ENCODE data around the gene MAP3K20.

MAP3K20 gene

GRCh38 chr2:173051463-173052215 is 24.0 kb upstream of the MAP3K20 start:
- no peak for DNase-seq

- DNase-seq: no peak
These were observed 22.5 kb upstream of the MAP3K20 start for GRCh38 chr2:173053043-173053699.

GRCh38 chr2:173054466-173054865 is 21.2 kb upstream of the MAP3K20 start:
- no peak for DNase-seq

GRCh38 chr2:173056705-173057364 is 18.8 kb upstream of the MAP3K20 start:
- DNase-seq: no peak

DNA sequence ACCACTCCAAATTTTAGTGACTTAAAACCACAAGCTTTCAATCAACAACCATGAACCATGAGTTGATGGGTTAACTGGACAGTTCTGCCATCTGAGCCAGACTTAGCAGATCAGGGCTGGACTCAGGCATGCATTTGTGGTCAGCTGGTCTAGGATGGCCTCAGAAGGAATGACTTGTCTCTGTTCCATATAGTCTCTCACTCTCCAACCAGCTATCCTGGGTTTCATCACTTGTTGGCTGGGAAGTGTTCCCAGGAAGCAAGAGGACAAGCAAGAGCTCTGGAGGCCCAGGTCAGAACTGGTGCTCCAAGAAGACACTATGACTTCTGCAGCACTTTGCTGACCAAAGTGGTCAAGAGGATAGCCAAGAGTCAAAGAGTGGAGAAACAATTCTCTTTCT is 17.5 kb upstream of the MAP3K20 start:
- no peak for DNase-seq

- peak; percentile 16 for DNase-seq
These were observed 17.0 kb upstream of the MAP3K20 start for GRCh38 chr2:173058673-173059072.

DNA sequence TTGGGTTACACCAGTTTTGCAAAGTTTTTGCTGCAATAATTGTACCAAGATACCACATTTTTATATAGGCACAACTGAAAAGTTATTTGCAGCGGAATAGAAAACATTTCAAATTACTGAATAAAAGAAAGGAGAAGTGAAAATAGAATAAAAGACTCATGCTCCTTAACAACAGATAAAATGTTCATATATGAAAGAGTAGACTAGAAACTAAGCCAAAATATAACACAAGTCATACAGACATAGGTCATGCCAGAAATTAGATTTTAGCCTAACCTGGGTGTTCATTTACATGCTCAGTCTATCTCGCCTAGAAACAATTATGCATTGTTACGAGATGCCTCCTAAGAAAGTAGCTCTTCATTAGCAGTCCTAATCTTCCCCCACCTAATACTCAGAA is 16.4 kb upstream of the MAP3K20 start:
- no peak for DNase-seq

DNA sequence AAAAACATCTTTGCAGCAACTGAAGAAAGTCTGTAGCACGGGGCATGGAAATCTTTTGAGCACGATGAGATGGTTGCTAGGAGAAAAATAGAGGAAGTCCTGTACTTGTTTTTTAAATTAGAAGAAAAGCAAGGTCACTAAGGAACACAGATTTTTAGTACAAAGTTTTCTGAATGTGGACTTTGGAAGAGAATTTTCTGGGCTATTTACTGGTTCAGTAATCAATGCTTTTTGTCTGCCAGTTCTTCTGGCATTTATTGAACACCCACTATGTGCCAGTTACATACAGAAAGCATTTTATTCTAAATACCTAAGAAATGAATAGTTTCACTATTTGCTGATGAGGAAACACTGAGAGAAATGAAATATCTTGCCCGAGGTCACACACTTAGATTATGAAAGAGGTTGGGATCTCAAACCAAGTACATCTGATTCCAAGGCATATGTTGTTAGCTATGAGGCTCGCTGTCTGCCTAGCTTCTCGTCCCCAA is 15.6 kb upstream of the MAP3K20 start:
- peak; percentile 45 for DNase-seq

DNA sequence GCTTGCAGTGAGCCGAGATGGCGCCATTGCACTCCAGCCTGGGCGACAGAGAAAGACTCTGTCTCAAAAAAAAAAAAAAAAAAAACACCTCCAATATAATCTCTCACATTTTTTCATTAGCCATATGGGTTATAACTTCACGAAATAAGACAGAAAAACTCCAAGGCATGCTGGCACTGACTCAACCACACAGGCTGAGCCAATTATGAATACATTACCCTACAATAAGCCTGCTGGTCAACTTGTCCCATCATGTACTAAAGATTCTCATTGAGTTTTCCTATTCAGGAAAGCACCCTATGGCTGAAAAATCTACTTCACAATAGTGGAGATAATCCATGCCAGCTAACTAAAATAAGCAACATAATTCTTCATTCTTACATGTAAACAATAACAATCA is 12.8 kb upstream of the MAP3K20 start:
- DNase-seq: no peak

DNA sequence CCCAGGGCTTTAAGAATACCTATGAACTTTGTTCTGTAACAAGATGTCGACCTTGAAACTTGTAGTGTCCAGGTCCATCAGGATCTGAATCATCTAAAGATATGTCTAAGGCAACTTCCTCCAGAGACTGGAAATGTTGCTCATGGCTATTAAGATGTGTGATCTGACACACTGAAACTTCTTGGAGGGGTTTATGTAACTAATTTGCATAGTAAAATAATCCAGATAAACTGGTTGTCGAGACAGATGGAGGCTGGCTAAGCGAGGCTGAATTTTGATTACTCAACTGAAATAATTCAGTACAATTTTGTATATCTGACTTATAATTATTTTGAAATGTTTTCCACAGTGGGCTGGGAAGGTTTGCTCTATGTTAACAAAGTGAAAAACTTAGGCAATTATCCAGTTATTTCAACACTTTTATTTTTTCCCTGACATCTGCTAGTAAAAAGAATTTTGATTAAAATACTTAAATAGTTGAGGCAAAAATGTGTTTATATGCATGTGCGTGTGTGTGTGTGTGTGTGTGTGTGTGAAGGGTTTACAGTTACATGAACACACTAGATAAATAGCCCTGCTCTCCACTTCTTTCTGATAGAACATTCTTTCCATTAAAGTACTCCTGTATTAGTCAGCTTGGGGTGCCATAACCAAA is 11.4 kb upstream of the MAP3K20 start:
- DNase-seq: no peak

DNA sequence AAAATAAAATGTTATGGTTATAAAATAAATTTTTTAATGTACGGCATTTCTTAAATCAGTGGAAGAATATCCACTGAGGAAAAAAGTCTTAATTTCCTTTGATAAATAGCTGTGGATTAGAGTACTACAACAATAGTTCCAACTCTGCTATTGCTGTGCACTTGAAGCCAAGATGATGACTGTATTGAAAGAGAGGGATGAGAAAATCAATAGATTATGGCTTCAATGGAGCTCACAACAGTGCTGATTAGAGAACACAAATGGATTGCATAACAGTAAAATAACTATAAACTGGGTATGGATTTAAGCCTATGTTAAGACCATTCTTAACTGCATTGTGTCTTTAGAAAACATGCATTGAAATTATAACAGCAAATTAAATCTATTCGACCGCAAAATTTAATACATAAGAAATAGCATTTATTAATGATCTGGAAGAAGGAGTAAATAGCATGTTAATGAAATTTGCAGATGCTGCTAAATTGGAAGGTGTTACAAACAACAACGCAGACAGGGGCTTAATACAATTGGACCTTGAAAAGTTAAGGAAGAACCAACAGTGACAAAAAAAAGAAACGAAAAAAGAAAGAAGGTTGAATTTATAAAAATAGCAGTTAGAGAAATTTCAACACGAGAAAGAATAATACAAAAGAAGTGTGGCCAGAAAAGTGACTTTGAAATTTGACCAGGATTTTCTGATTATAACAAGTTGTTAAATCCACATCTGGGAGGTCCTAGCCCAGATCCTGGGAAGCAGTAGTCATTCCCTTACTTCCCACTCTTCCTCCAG is 8.6 kb upstream of the MAP3K20 start:
- no peak for DNase-seq

DNA sequence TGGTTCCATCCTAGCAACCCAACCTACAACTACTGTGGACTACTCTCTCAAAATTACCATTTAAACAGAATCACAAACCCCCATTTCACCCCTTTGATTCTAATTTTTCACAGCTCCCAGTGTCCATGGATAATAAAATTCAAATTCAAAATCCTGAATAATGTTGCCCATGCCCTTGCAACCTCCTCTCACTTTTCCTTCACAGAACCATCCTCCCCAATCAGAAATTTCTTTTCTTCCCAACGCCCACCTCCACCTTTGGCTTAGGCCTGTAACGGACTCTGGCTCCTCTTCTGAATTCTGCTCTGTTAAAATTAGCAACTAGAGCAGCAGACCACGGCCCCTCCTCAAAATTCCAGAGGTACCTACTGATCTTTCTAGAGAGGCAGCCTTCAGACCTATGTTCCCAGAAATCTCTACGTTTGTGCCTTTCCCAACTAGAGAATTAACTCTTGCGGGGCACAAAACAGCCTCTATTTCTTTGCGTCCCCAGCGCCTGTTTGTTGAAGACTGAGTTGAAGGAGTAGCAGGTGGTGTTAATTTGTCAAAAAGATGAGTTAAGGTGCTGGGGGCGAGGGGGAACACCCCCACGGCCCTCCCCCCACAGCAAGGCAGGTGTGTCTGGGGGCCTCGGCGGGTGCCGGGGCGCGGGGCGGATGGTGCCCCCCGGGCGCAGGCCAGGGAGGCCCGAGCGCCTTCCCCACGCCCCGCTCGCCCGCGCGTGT is 428 bp upstream of the MAP3K20 start:
- no peak for DNase-seq

DNA sequence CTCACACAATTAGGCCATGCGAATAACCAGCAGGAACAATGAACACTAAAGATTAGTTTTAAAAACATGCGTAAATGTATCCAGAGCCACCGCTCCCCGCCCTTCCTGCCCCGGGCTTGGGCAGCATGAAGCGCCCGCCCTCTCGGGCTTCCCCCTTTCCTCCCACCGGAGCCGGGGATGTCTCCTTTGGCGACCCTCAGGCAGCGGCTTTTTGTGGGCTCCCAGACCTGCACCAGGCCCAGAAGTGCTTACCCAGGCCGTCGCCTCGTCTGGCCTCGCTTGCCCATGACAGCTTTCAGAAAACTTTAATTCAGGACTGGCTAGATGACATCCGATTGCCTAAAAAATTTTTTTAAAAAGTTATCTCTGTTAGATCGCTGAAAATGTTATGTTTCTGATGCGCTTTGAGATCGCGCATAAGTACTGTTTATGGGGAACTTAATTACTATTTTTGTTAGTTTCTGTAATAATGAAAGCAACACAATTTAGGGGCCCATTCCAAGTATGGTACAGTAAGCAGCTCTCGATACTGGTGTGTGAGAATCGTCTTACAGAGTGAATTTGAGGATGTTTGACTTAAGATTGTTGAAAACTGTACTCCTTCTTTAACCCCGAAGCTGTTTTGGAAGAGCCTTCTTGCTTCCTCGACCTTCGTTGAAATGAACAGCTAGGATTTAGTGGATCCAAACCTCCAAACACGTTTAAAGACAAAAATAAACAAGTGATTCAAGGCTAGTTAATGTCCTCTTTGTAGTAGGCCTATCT is 1.1 kb downstream of the MAP3K20 start:
- DNase-seq: peak; percentile 73

- peak; percentile 79 for DNase-seq
These were observed 2.0 kb downstream of the MAP3K20 start for GRCh38 chr2:173077506-173078177.

GRCh38 chr2:173079141-173079540 is 3.5 kb downstream of the MAP3K20 start:
- no peak for DNase-seq

GRCh38 chr2:173079973-173080860 is 4.6 kb downstream of the MAP3K20 start:
- no peak for DNase-seq

GRCh38 chr2:173086518-173087213 is 11.0 kb downstream of the MAP3K20 start:
- no peak for DNase-seq

- DNase-seq: no peak
These were observed 11.6 kb downstream of the MAP3K20 start for GRCh38 chr2:173087214-173087581.
